A549 (cell line): ENCODE data around the gene COG5. TPM values are rescaled to one million over a fixed set of nuclear protein-coding genes. Genes with fewer than 3 reads are reported as not detected.
A peak's percentile ranks its signal among the peaks of the same experiment; 100 is the strongest.

Source experiments
- ATAC-seq, 2 experiments: fragments of 200-7000 bp in 1 of 2; fragments of >200 bp in 1 of 2; cut with Nextera tagmentation in 1 of 2; cut with Tn5 transposase in 1 of 2; 3 replicates each; pipeline versions ENCODE4 v1.8.0 to v1.9.1; 2018 to 2020; ENCODE audit warnings: mild to moderate bottlenecking in 1 of 2, moderate library complexity in 1 of 2
- CTCF ChIA-PET: fragments of 300-600 bp; sonication (Branson Sonifier 250); formaldehyde crosslinking; extraction: SDS; loops from one replicate; lab custom pipeline; 2021; ENCODE audit warnings: antibody characterized with exemption, inconsistent platforms; lab: Yijun Ruan, JAX
- POLR2A ChIA-PET: fragments of 350-600 bp; formaldehyde crosslinking; extraction: SDS; loops from one replicate; lab custom pipeline; 2021; ENCODE audit warnings: antibody characterized with exemption, inconsistent platforms; lab: Yijun Ruan, JAX
- DNase-seq, 2 experiments: peaks; one replicate each; pipeline versions ENCODE4 v3.0.0 to v3.0.0-alpha.2; 2011 to 2016; ENCODE audit warnings: low read depth in 1 of 2, low spot score in 1 of 2
- FAIRE-seq: peaks from 2 replicates; lab custom pipeline; 2011; peaks lifted over from hg19 to GRCh38; lab: Jason Lieb, UNC
- H3K27ac ChIP-seq, 2 experiments: fragments of >200 bp; sonication (Bioruptor Twin); formaldehyde crosslinking; 3 replicates each; pipeline ENCODE4 v1.5.1; 2016 to 2017
- H3K4me1 ChIP-seq: fragments of >200 bp; sonication (Bioruptor Twin); formaldehyde crosslinking; 3 replicates; pipeline ENCODE4 v1.6.1; 2016
- H3K4me2 ChIP-seq: fragments of >200 bp; sonication (Bioruptor Twin); formaldehyde crosslinking; 3 replicates; pipeline ENCODE4 v1.6.1; 2016
- H3K4me3 ChIP-seq: fragments of >200 bp; sonication (Bioruptor Twin); formaldehyde crosslinking; 3 replicates; pipeline ENCODE4 v1.5.1; 2016
- H3K9me3 ChIP-seq: fragments of >200 bp; sonication (Bioruptor Twin); formaldehyde crosslinking; 3 replicates; pipeline ENCODE4 v1.6.1; 2016
- BHLHE40 ChIP-seq: IDR thresholded peaks from 2 replicates; pipeline ENCODE4 v1.6.1; 2012; ENCODE audit warnings: low read depth, low read length, inconsistent platforms
- CHD2 ChIP-seq: fragments of 150-350 bp; IDR thresholded peaks from 2 replicates; pipeline ENCODE4 v1.6.1; 2014; ENCODE audit warnings: low read length; ENCODE audit not compliant: partially characterized antibody
- CHD4 ChIP-seq: fragments of 200-600 bp; sonication (generic); IDR thresholded peaks from 2 replicates; pipeline ENCODE4 v1.6.1; 2016; ENCODE audit warnings: antibody characterized with exemption, mild to moderate bottlenecking, borderline replicate concordance
- FOSL2 ChIP-seq, 2 experiments: fragments of 450-650 bp in 1 of 2; fragments of >200 bp in 1 of 2; sonication (Bioruptor Twin) in 1 of 2; formaldehyde crosslinking; IDR thresholded peaks; 2 replicates each; pipeline versions ENCODE4 v1.5.0 to v1.6.1; 2016 to 2020; ENCODE audit warnings: mild to moderate bottlenecking in 1 of 2, moderate library complexity in 1 of 2
- FOXS1 ChIP-seq: fragments of 250-450 bp; sonication (Bioruptor Pico); IDR thresholded peaks from 2 replicates; pipeline ENCODE4 v1.5.0; 2020; ENCODE audit warnings: mild to moderate bottlenecking, moderate library complexity
- GATA3 ChIP-seq: IDR thresholded peaks from 2 replicates; pipeline ENCODE4 v1.6.1; 2012; ENCODE audit warnings: borderline replicate concordance
- HDAC2 ChIP-seq: fragments of 200-600 bp; sonication (generic); IDR thresholded peaks from 2 replicates; pipeline ENCODE4 v1.6.1; 2016
- JUNB ChIP-seq: fragments of >200 bp; sonication (Bioruptor Twin); formaldehyde crosslinking; IDR thresholded peaks from 2 replicates; pipeline ENCODE4 v1.6.1; 2016
- KDM1A ChIP-seq: fragments of 200-600 bp; sonication (generic); IDR thresholded peaks from 2 replicates; pipeline ENCODE4 v1.6.1; 2016; ENCODE audit warnings: low read depth, mild to moderate bottlenecking
- KDM5A ChIP-seq: fragments of 200-600 bp; sonication (generic); IDR thresholded peaks from 2 replicates; pipeline ENCODE4 v1.6.1; 2016; ENCODE audit warnings: antibody characterized with exemption, mild to moderate bottlenecking
- MAZ ChIP-seq: fragments of 150-350 bp; IDR thresholded peaks from 2 replicates; pipeline ENCODE4 v1.6.1; 2014; ENCODE audit warnings: antibody characterized with exemption, low read depth, low read length, borderline replicate concordance
- RARB ChIP-seq: fragments of 250-450 bp; sonication (Bioruptor Pico); IDR thresholded peaks from 2 replicates; pipeline ENCODE4 v1.8.0; 2021; ENCODE audit warnings: mild to moderate bottlenecking, moderate library complexity
- RCOR1 ChIP-seq: fragments of 150-350 bp; IDR thresholded peaks from 2 replicates; pipeline ENCODE4 v1.6.1; 2014; ENCODE audit warnings: antibody characterized with exemption, low read length, low read depth
- RFX5 ChIP-seq: fragments of 450-650 bp; IDR thresholded peaks from 2 replicates; pipeline ENCODE4 v1.7.1; 2014; ENCODE audit warnings: antibody characterized with exemption, mild to moderate bottlenecking, moderate library complexity
- SREBF2 ChIP-seq: fragments of 450-650 bp; IDR thresholded peaks from 2 replicates; pipeline ENCODE4 v1.6.1; 2014; ENCODE audit warnings: mild to moderate bottlenecking, moderate library complexity
- ZC3H11A ChIP-seq: fragments of 450-650 bp; IDR thresholded peaks from 2 replicates; pipeline ENCODE4 v1.6.1; 2014; ENCODE audit warnings: antibody characterized with exemption, mild to moderate bottlenecking
- ZNF302 ChIP-seq: fragments of 250-450 bp; sonication (Bioruptor Pico); IDR thresholded peaks from 2 replicates; pipeline ENCODE4 v1.9.0; 2021; ENCODE audit warnings: inconsistent platforms, mild to moderate bottlenecking, moderate library complexity
- WGBS: methylation state at CpG from one replicate; pipeline ENCODE4 v1.1.6; 2017; ENCODE audit errors: missing lambda C conversion rate; 5-methylcytosine and 5-hydroxymethylcytosine counted together
- polyA plus RNA-seq, 4 experiments: library from polyadenylated mRNA; depleted of rRNA in 3 of 4; stranded (reverse); fragments of >200 nt; fragmentation: RNase III in 1 of 4; extraction: RNeasy Plus Mini Kit Qiagen cat#74134 plus additional on column Dnase treatment in 1 of 4; gene quantifications; 2 replicates in 3 of 4; 3 replicates in 1 of 4; pipeline ENCODE4 v1.2.3, GENCODE V29; 2011 to 2017
- TF ChIP-seq, protein P1 (sequence below): fragments of >200 bp; sonication (Bioruptor Twin); formaldehyde crosslinking; IDR thresholded peaks from 3 replicates; pipeline ENCODE4 v1.5.1; 2016
- TF ChIP-seq, protein P2 (sequence below): fragments of 450-650 bp; IDR thresholded peaks from 2 replicates; pipeline ENCODE4 v1.6.1; 2014; ENCODE audit warnings: antibody characterized with exemption
- TF ChIP-seq, protein P3 (sequence below): fragments of >200 bp; sonication (Bioruptor Twin); formaldehyde crosslinking; IDR thresholded peaks from 2 replicates; pipeline ENCODE4 v1.6.1; 2016
- TF ChIP-seq, protein P4 (sequence below): fragments of 250-450 bp; sonication (Bioruptor Pico); IDR thresholded peaks from 2 replicates; pipeline ENCODE4 v1.5.0; 2021; ENCODE audit warnings: mild to moderate bottlenecking, moderate library complexity, borderline replicate concordance
- TF ChIP-seq, protein P5 (sequence below): fragments of 200-600 bp; sonication (generic); IDR thresholded peaks from 2 replicates; pipeline ENCODE4 v1.6.1; 2016; ENCODE audit warnings: antibody characterized with exemption, mild to moderate bottlenecking, moderate library complexity

The COG5 gene
- polyA plus RNA-seq, 2 of the 4 experiments (the other 2 are of a cell fraction): 22.5 to 44.0 TPM

DNA sequence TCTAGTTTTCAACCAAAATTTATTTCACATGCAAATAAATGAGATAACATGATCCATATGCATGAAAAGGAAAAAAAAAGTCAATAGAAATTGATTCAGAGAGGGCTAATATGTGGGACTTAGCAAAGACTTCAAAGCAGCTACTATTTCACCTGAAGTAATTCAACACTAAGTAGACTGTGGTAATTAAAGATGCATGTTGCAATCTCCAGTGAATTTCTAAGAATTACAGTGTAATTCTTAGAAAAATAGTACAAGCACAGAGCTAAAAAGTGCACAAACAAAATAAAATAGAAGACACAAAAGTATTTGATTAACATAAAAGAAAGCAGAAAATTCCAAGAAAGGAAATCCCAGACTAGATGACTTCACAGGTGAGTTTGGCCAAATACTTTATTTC, 68.2 kb downstream of the COG5 start:
- TF ChIP-seq, protein P1, sequence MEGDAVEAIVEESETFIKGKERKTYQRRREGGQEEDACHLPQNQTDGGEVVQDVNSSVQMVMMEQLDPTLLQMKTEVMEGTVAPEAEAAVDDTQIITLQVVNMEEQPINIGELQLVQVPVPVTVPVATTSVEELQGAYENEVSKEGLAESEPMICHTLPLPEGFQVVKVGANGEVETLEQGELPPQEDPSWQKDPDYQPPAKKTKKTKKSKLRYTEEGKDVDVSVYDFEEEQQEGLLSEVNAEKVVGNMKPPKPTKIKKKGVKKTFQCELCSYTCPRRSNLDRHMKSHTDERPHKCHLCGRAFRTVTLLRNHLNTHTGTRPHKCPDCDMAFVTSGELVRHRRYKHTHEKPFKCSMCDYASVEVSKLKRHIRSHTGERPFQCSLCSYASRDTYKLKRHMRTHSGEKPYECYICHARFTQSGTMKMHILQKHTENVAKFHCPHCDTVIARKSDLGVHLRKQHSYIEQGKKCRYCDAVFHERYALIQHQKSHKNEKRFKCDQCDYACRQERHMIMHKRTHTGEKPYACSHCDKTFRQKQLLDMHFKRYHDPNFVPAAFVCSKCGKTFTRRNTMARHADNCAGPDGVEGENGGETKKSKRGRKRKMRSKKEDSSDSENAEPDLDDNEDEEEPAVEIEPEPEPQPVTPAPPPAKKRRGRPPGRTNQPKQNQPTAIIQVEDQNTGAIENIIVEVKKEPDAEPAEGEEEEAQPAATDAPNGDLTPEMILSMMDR: no peak
- TF ChIP-seq RFX5: no peak
- TF ChIP-seq, protein P2, sequence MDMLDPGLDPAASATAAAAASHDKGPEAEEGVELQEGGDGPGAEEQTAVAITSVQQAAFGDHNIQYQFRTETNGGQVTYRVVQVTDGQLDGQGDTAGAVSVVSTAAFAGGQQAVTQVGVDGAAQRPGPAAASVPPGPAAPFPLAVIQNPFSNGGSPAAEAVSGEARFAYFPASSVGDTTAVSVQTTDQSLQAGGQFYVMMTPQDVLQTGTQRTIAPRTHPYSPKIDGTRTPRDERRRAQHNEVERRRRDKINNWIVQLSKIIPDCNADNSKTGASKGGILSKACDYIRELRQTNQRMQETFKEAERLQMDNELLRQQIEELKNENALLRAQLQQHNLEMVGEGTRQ: no peak
- no peak for TF ChIP-seq CHD2
- TF ChIP-seq HDAC2: no peak
- no peak for TF ChIP-seq ZC3H11A
- no peak for TF ChIP-seq KDM1A
- TF ChIP-seq SREBF2: no peak
- TF ChIP-seq, protein P3, sequence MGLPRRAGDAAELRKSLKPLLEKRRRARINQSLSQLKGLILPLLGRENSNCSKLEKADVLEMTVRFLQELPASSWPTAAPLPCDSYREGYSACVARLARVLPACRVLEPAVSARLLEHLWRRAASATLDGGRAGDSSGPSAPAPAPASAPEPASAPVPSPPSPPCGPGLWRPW: no peak
- TF ChIP-seq, protein P4, sequence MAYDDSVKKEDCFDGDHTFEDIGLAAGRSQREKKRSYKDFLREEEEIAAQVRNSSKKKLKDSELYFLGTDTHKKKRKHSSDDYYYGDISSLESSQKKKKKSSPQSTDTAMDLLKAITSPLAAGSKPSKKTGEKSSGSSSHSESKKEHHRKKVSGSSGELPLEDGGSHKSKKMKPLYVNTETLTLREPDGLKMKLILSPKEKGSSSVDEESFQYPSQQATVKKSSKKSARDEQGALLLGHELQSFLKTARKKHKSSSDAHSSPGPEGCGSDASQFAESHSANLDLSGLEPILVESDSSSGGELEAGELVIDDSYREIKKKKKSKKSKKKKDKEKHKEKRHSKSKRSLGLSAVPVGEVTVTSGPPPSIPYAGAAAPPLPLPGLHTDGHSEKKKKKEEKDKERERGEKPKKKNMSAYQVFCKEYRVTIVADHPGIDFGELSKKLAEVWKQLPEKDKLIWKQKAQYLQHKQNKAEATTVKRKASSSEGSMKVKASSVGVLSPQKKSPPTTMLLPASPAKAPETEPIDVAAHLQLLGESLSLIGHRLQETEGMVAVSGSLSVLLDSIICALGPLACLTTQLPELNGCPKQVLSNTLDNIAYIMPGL: no peak
- no peak for TF ChIP-seq CHD4
- no peak for TF ChIP-seq BHLHE40
- TF ChIP-seq FOXS1 (CRISPR knock-in tag): no peak
- no peak for TF ChIP-seq ZNF302 (CRISPR knock-in tag)
- TF ChIP-seq RARB (CRISPR knock-in tag): no peak
- TF ChIP-seq GATA3: no peak
- no peak for TF ChIP-seq FOSL2 (IDR thresholded peaks at IDR 0.05)
- TF ChIP-seq FOSL2 (CRISPR knock-in tag; IDR thresholded peaks at IDR 0.05): no peak
- TF ChIP-seq, protein P5, sequence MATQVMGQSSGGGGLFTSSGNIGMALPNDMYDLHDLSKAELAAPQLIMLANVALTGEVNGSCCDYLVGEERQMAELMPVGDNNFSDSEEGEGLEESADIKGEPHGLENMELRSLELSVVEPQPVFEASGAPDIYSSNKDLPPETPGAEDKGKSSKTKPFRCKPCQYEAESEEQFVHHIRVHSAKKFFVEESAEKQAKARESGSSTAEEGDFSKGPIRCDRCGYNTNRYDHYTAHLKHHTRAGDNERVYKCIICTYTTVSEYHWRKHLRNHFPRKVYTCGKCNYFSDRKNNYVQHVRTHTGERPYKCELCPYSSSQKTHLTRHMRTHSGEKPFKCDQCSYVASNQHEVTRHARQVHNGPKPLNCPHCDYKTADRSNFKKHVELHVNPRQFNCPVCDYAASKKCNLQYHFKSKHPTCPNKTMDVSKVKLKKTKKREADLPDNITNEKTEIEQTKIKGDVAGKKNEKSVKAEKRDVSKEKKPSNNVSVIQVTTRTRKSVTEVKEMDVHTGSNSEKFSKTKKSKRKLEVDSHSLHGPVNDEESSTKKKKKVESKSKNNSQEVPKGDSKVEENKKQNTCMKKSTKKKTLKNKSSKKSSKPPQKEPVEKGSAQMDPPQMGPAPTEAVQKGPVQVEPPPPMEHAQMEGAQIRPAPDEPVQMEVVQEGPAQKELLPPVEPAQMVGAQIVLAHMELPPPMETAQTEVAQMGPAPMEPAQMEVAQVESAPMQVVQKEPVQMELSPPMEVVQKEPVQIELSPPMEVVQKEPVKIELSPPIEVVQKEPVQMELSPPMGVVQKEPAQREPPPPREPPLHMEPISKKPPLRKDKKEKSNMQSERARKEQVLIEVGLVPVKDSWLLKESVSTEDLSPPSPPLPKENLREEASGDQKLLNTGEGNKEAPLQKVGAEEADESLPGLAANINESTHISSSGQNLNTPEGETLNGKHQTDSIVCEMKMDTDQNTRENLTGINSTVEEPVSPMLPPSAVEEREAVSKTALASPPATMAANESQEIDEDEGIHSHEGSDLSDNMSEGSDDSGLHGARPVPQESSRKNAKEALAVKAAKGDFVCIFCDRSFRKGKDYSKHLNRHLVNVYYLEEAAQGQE: no peak
- CTCF ChIA-PET: interaction anchor here (0.5 to 3.2 kb wide), 6 partner anchors 11 to 362 kb away, joined by 3 to 12 read pairs (median 4); no protein-coding TSS in a partner anchor
- FAIRE-seq (no peak), ATAC-seq (no peak), DNase-seq (no peak)
- H3K9me3 ChIP-seq: no peaks in the 10 kb centered on the region
- no peak overlapping the region for H3K4me2 ChIP-seq
- no peak overlapping the region for H3K4me3 ChIP-seq
- no peak overlapping the region for H3K27ac ChIP-seq
- POLR2A ChIA-PET: no interaction called here
- H3K4me1 ChIP-seq: peaks cover 9% of the 10 kb centered on the region

DNA sequence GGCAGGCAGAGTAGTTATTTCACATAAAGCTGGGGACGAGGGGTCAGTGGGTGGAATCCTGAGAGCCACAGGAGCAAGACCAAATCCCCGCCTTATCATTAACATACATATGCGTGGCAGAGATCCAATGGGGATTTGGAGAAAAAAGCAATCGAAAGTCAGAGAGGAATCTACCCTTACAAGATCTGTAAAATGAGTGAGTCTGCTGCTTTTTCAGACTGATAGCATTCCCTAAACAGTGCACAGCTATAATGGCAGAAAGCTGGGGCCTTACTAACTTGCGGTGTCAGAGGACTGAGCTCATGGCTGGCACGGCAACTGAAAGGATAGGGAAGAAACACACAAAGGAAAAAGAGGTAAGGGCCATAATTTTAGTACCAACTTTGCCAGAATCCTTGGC, 68.8 kb downstream of the COG5 start:
- no peak for TF ChIP-seq MAZ
- TF ChIP-seq KDM5A: no peak
- TF ChIP-seq RCOR1: no peak
- TF ChIP-seq JUNB: no peak
- ChIA-PET CTCF (interaction anchor here (0.5 to 3.2 kb wide), 4 partner anchors 12 to 230 kb away, joined by 3 to 12 read pairs (median 4); no protein-coding TSS in a partner anchor), POLR2A (no interaction called here)
- 84% methylated on average over 6 of the region's 6 CpGs for WGBS
- no peak for ATAC-seq
- Histone ChIP-seq H3K4me3 (no peak overlapping the region), H3K27ac (no peak overlapping the region), H3K4me2 (peak overlapping the region; percentile 4; the same call in 1 of the 3 replicates), H3K4me1 (peaks cover 9% of the 10 kb centered on the region), H3K9me3 (no peaks in the 10 kb centered on the region)
- FAIRE-seq: no peak
- no peak for DNase-seq
